Activated T-helper 1 cell treated with Interleukin-2 at 50 U/mL for 16 hours (primary cell): ENCODE measurements around the gene LY6G5C.

ENCODE experiments used
- DNase-seq: peaks from one replicate; pipeline ENCODE4 v3.0.0-alpha.2; 2020; ENCODE audit warnings: low read depth

Gene LY6G5C

DNA sequence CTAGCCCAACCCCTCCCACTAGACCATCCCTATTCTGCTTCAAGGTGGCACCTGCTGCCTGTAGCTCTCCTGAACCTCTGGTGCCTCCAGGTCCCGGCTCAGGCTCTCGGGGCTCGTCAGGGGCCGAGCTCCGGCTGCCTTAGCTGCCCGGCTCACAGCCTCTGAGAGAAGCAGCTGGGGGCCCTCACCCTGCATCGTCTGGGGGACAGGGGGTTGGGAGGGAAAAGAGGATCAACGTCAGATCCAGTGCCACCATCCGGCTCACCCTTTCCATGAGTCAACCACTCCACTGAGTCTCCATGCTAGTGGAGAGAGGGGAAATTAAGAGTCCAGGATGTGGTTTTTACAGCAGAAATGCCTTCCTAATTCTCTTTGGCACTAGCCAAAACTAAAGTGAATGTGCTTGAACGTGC, 41.4 kb downstream of the LY6G5C start:
- DNase-seq: no peak

- DNase-seq: no peak
These were observed 41.8 kb downstream of the LY6G5C start for GRCh38 chr6:31639043-31639442.

DNA sequence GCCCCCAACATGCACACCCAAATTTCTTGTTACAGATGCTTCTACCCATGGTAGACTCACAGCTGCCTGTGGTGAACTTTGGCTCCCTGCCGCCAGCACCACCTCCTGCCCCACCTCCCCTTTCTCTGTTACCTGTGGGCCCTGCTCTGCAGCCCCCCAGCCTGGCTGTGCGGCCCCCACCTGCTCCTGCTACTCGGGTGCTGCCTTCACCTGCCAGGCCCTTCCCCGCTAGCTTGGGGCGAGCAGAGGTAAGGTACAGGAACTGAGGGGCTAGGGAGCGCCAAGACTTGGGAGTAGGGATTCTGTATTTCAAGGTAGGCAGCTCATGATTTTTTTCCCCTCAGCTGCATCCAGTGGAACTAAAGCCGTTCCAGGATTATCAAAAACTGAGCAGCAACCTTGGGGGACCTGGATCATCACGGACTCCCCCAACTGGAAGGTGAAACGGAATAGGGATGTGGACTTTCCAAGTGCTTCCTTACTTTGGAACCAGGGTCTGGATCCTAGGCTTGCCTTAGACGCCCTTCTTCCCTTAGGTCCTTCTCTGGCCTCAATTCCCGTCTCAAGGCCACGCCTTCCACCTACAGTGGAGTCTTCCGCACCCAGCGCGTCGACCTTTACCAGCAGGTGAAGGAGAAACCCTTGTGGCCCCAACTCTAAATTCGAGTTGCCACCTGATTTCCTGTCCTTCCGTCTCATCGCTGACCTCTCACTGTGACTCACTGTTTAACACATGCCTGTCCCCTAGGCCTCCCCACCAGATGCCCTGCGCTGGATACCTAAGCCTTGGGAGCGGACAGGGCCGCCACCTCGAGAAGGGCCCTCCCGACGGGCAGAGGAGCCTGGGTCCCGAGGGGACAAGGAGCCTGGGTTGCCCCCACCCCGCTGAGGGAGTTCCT, 43.9 kb downstream of the LY6G5C start:
- no peak for DNase-seq

DNA sequence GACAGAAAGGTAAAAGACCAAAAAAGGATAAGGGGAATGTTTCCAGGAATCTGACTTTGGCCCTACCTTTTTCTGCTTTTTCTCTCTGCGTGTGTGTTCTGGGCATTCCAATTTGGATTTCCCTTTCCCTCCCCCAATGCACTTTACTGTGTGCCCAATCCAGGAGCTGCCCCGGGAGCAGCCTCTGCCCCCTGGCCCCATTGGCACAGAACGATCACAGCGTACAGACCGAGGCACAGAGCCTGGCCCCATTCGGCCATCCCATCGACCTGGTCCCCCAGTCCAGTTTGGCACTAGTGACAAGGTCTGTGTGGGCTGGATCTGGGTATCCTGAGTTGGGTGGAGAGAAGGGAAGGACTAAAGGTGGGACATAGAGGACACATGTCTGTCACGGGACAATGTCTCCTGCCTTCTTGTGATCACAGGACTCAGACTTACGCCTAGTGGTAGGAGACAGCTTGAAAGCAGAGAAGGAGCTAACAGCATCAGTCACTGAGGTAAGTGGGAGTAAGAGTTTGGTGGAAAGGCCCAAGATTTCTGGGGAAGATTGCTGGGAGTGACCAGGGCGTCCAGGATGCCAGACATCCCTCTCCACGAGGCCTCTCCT, 45.8 kb downstream of the LY6G5C start:
- DNase-seq: no peak

DNA sequence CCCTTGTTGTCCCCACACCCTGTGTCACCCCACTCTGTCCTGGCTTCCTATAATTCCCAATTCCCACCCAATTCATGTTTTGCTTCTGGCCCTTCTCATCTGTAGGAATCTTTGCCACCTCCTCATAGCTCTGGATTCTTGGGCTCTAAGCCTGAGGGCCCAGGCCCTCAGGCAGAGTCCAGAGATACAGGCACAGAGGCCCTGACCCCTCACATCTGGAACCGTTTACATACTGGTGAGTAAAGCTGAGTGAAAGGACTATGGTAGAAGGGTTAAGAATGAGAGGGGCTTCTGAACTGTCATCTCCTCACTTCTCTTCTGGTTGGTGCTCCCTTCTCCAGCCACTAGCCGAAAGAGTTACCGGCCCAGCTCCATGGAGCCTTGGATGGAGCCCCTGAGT, 46.7 kb downstream of the LY6G5C start:
- DNase-seq: no peak

GRCh38 chr6:31633447-31633846, 47.4 kb downstream of the LY6G5C start:
- DNase-seq: no peak

DNA sequence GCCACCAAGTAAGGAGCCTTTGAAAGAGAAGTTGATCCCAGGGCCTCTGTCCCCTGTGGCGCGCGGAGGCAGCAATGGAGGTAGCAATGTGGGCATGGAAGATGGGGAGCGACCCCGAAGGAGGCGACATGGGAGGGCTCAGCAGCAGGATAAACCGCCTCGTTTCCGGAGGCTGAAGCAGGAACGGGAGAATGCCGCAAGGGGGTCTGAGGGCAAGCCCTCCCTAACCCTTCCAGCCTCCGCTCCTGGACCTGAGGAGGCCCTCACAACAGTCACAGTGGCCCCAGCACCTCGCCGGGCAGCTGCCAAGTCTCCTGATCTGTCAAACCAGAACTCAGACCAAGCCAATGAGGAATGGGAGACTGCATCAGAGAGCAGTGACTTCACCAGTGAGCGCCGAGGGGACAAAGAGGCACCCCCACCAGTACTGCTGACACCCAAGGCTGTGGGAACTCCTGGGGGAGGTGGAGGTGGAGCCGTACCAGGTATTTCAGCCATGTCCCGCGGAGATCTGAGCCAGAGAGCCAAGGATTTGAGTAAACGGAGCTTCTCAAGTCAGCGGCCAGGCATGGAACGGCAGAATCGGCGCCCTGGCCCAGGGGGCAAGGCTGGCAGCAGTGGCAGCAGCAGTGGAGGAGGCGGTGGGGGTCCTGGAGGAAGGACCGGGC, 48.5 kb downstream of the LY6G5C start:
- no peak for DNase-seq

GRCh38 chr6:31631681-31632278, 49.1 kb downstream of the LY6G5C start:
- no peak for DNase-seq

DNA sequence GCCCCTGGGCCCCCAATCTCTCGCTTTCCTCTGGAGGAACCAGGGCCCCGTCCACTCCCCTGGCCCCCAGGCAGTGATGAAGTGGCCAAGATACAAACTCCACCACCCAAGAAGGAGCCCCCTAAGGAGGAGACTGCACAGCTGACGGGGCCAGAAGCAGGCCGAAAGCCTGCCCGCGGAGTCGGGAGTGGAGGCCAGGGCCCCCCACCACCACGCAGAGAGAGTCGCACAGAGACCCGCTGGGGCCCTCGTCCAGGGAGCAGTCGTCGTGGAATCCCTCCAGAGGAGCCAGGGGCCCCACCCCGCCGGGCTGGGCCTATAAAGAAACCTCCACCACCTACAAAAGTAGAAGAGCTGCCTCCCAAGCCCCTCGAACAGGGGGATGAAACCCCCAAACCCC, 49.7 kb downstream of the LY6G5C start:
- DNase-seq: no peak

- no peak for DNase-seq
These were observed 50.5 kb downstream of the LY6G5C start for GRCh38 chr6:31630177-31630934.

DNA sequence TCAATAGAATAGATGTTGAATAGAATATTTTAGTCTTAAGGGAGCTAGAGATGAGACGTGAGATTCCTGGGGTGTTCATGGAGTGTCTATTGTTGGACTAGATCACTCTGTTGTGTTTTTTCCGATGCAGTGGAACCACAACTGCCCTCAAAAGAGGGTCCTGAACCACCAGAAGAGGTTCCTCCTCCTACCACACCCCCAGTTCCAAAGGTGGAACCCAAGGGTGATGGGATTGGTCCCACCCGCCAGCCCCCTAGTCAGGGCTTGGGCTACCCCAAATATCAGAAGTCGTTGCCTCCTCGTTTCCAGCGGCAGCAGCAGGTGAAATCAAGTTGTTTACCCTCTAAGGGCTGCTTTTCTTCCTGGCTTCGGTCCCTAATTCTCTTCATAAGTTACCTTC, 51.9 kb downstream of the LY6G5C start:
- DNase-seq: no peak

GRCh38 chr6:31627690-31628287, 53.1 kb downstream of the LY6G5C start:
- no peak for DNase-seq

DNA sequence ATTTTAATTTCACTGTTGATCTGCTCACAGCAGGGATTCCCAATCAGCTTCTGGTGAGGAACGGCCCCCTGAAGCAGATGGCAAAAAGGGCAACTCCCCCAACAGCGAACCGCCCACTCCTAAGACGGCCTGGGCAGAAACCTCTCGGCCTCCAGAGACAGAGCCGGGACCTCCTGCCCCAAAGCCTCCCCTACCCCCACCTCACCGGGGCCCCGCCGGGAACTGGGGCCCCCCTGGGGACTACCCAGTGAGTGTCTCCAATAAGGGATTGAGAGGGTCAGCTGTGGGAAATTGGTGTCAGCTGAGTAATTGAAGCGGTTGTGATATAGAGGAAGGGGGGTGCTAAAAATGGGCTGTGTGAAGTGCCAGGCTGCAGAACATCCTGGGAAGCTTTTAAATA, 53.9 kb downstream of the LY6G5C start:
- no peak for DNase-seq
